ENCODE measurements around the gene C22orf15.
"Not testable (repeated sequence)": the region's sequence is repeated elsewhere in the genome, so short reads cannot be mapped to it uniquely, and the experiment has no call there.

The C22orf15 gene, protein sequence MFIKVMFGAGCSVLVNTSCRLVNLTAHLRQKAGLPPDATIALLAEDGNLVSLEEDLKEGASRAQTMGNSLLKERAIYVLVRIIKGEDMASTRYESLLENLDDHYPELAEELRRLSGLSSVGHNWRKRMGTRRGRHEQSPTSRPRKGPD

DNA sequence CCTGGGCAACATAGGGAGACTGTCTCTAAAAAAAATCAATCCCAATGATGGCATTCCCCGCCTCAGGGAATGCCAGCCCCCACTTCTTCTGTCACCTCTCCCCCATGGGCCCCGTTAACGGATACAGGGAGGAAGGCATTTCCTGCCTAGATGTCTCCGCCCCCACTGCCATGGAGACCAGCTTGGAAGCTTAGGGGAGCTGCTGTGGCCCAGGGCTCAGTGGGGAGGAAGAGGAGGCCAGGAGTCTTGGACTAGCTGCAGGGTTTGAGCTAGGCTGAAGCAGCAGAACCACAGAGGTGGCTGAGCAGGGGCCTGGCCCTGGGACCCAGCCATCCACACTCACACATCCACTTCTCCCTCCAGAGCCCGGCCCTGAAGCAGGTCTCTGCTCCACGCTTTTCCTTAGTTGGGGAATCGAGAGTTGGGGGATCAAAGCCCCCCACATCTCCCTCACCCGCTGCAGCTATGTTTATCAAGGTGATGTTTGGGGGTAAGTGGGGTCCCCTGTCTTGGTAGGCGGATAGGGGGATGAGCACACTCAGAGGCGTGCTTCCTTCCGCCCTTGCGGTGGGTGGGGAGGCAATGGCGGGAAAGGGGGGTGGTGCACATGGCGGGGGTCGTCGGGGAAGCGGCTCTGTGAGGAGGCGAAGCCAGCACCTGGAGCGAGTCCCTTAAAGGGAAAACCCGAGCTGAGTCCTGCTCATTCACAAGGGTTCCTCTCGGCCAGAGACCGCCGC, at the start of gene C22orf15:
TSS of gene C22orf15 (plus strand) at position 149 of the 737 bp plus-strand sequence. CDS start at position 466, 317 bp downstream.
- DNase-seq: no peak

DNA sequence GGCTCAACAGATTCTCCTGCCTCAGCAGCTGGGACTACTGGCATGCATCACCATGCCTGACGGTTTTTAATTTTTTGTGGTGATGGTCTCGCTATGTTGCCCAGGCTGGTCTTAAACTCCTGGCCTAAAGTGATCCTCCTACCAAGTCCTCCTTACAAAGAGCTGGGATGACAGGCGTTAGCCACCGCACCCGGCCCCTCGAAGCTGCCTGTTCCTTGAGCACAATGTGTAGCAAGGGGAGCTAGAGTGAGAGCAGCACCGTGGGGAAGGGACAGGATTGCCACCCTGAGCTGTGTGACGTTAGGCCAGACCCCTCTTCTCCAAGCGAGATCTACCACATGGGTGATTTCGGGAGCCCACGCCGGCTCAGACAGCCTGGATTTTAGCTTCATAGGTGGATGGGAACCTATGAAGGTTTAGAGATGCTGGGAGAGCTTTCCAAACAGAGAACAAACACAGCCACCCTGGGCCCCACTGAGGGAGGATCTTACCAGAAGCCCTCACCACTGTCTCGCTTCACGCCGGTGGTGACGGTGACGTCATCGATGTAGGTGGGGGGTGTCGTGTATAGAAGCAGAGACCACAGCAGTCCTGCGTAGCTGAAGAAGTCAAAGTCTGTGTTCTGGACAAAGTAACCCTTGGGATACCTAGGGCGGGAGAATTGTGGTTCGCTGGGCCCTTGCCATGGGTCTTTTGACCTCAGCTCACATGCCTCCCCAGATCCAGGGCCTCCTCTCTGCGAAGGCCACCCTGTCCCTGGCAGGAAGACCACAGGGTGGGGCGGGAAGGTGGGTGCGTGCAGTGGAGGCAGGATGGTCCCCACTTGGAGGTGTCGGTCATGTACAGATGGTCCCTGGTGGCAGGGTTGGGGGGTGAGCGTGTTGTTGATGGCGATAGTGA, 48.8 kb upstream of the C22orf15 start:
- no peak for DNase-seq

DNA sequence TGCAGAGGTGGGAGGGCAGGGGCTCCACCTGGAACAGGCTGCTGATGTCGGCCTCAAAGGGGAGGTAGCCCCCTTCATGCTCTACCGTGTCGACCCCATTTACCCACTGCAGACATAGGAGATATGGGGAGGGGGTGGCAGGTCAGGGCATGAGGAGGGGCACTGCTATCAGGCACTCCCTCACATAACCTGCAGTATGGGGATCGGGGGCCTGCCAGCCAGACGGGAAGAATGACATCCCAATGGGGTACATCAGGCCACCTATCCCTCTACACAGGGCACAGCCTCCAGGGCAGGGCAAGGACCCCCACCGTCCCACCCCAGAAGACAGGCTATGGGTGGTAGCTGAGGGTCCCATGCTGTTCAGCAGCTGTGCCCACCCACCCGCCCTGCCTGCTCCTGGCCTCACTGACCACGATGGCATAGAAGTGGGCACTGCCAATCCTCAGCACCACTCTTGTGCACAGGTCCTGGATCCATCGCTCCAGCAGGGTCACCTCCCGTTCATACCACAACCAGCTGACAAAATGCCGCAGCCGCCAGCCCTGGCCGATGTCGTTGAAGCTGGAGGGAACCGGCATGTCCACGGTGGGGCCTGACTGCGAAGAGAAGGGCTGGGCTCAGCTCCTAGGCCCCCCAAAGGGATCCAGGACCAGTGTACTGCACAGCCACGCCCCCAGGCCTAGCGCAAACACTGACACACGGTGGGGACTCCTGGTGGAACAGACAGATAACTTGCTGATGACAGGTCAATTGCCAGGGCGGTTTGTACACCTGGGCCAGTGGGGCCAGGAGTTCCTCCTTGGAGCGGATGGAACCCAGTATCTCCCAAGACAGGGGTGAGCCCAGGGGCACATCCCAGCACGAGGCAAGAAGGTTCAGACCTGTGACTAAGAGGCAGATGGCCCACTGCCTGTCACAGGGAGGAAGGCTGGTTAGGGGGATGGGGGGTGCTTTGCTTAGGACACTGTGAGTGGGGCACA, 47.9 kb upstream of the C22orf15 start:
- no peak for DNase-seq

DNA sequence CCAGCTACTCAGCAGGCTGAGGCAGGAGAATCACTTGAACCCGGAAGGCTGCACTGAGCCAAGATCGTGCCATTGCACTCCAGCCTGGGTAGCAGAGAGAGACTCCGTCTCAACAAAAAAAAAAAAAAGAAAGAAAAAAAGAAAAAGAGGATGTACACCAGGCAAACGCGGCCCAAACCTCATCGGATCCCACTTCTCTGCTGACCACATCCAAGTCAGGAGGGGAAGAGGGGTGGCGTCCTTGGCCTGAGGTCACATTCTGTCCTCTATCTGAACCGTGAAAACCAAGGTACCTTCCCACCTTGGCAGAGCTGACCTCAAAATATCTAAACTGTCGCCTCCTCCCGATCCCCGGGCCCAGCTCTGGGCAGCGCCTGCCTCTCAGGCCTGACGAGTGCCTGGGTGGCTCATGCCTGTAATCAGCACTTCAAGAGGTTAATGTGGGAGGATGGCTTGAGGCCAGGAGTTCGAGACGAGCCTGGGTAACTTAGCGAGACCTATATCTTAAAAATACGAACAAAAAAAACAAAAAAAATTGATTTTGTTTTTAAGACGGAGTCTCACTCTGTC, 46.9 kb upstream of the C22orf15 start:
- DNase-seq: no peak

DNA sequence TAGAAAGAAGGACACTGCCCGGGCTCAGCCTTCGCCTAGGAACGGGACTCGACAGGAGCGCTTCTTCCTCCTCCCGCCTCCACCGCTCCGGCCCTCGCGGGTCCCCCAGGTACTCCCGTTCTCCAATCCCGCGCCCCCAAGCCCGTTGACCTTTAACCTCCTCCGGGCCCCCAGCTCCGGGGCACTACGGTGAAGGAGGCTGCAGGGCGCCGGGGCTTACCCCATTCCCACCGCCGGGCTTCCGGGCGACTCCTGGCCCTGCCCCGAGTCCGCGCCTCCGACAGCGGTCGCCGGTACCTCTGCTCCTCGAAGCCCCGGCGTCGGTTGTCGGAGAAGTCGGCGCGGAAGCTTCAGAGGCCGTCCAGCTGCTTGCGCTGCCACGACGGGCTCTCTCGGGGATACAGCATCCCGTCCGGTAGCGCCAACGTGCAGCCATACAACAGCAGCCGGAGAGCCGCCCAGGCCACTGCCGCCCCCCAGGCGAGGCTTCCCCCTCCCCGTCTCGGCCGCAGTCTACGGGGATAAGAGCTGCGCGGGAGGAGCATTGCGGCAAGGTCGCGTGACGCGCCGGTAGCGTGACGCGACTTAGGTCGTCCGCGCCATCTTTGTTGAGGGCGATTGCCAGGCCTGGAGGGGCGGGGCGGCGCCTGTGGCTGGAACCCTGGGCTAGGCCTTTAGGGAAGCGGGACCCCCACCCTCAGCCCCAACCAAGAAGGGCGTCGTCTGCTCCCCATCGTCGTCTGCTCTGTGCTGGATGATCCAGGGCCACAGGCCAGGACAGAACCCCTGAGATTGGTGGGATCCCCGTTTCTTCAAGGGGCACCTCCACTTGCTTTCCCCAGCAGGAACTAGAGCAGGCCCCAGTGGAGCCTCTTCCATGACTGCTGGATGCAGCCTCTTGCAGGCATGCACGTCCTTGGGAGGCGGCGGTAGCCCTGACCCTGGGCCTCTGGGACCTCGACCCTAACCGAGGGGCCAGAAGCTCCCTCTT, 45.7 kb upstream of the C22orf15 start:
- no peak for DNase-seq

DNA sequence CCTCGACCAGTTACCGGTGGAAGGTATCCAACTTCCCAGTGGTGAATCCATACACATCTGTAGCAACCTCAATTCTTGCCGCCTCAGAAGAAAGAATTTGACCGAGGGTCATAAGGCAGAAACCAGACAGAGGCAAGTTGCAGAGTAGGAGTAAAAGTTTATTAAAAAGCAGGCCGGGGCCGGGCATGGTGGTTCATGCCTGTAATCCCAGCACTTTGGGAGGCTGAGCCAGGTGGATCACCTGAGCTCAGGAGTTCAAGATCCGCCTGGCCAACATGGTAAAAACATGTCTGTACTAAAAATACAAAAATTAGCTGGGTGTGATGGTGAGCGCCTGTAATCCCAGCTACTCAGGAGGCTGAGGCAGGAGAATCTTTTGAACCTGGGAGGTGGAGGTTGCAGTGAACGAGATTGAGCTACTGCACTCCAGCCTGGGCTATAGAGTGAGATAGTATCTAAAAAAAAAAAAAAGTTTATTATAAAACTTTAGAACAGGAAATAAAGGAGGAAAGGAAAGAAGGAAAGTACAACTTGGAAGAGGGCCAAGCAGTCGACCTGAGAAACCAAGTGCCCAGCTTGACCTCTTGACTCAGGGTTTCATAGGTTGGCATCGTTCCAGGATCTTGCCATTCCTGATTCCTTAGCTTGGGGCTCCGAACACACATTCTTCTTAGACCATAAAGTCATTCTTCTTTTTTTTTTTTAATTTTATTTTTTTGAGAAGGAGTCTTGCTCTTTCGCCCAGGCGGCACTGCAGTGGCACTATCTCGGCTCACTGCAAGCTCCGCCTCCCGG, 44.2 kb upstream of the C22orf15 start:
- no peak for DNase-seq

DNA sequence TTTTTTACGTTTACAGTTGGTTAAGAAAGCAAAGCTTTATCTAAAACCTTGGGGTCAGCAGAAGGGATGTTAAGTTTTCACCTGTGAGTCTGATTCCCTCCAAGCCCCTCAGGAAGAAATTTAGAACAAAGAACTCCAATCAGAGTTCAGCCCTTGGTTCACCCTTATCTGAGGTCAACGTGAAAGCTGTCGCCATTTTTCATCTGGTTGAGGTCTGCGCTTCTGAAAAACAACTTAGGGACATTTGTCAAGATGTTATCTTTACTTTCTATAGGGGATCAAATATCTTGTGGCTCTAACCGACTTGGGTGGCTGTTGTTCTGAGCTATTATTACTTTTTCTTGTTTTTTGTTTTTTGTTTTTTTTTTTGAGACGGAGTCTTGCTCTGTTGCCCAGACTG, 41.9 kb upstream of the C22orf15 start:
- no peak for DNase-seq

DNA sequence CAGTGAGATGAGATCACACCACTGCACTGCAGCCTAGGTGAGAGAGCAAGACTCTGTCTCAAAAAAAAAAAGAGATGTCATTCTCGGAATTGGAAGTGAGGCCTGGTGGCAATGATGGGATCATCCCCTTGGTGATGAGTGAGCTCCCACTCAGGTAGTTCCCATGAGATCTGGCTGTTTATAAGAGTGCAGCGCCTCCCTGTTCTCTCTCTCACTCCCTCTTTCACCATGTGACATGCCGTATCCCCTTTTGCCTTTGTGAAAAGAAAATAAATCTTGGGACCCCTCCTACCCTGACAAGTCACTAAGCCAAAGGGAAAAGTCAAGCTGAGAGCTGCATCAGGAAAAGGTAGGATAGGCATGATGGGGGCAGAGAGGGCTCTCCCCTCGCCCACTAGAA, 40.6 kb upstream of the C22orf15 start:
- DNase-seq: no peak

DNA sequence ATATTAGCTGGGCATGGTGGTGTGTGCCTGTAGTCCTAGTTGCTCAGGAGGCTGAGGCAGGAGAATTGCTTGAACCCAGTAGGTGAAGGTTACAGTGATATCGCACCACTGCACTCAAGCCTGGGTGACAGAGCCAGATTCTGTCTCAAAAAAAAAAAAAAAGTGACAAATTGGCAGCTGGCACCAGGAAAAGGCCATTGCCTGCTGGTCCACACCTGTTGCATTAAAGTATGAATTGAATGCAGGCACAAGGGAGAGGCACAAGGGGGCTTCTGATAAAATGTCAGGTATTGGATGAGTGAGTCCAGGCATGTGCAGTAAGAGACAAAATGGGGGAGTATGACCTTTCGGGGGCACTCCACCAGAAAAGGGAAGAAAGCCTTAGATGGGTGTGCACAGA, 40.1 kb upstream of the C22orf15 start:
- no peak for DNase-seq

DNA sequence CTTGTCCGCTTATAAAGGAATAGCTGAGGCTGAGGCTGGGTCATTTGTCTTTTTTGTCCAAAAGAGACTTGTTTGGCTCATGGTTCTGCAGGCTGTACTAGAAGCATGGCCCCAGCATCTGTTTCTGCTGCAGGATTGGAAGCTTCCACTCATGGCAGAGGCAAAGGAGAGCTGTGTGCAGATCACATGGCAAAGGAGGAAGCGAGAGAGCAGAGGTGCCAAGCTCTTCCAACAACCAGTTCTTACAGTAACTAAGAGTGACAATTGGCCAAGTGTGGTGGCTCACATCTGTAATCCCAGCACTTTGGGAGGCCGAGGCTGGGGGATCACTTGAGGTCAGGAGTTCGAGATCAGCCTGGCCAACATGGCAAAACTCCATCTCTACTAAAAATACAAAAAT, 34.7 kb upstream of the C22orf15 start:
- DNase-seq: not testable (repeated sequence)

DNA sequence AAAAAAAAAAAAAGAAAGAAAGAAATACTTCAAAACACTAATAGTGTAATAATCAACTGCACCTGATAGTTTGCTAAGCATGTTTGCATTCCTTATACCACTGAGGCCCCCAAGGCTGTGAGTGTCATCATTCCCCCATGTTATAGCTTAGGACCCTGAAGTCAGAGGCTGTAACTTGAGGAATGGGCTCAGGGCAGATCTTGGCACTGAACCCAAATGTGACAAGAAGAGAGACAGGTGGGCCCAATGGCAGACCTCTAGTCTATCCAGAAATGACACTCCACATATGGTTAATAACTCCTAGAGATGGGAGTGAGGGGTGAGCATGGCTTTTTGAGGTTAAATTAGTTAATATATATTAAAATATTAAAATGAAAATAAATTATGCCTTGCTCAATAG, 25.1 kb upstream of the C22orf15 start:
- DNase-seq: no peak

DNA sequence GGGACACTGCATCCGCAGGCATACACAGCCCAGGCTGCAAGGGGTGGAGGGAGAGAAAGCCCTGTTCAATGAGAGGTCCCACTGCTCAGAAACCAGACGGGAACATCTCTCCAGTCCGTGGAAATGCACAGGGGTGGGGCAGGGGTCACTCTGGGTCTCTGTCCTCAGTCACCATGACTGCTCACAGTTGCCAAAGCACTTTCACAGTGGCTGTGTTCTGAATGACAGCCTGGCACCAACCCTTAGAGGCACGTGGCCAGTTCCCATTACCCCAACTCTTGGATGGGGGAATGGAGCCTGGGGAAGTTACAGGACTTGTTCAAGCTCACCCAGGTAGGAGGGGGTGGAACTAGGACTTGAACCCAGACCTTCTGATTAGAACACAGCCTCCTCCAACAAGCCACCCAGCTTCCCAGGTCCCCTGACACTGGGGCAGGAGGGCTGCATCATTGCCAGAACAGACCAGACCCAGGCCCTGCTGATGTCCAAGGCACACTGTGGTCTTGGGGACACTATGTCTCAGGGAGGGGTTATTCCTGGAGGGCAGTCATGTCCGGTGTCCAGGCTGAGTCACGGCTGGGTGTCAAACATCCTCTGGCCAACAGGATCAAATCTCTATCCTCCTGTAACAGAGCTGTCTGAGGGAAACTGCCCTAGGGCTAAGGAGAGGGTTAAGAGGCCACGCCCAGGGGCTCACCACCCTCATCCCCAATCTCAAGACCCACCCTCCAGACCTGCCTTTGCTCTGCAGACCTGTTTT, 20.1 kb upstream of the C22orf15 start:
- DNase-seq: no peak

DNA sequence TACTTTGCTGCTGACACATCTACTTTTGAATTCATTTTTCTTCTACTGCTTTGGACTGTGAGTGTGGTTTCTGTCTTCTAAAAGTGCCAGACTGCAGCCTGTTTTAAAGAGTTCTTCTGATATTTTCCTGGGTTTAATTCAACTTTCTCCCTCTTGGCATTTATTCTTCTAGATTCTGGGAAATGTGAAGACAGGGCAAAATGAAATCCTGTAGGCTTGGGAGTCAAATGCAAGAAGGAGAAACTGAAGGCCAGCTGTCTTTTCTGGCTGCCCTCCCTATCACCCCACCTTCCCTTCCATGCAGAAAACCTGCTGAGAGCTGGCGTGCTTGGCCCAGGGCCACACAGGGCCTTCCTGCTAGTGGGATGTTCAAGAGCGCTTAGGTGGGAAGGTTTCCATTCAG, 19.5 kb upstream of the C22orf15 start:
- DNase-seq: no peak

DNA sequence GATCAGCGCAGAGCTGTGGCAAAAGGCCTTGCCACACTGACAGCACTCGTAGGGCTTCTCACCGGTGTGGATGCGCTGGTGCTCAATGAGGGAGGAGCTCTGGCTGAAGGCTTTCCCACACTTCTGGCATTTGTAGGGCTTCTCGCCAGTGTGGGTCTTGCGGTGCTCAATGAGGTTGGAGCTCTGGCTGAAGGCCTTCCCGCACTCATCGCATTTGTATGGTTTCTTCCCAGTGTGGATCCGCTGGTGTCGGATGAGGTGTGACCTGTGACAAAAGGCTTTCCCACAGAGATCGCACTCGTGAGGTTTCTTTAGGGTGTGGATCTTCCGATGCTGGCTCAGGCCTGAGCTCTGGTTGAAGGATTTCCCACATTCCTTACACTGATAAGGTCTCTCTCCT, 18.8 kb upstream of the C22orf15 start:
- DNase-seq: no peak

DNA sequence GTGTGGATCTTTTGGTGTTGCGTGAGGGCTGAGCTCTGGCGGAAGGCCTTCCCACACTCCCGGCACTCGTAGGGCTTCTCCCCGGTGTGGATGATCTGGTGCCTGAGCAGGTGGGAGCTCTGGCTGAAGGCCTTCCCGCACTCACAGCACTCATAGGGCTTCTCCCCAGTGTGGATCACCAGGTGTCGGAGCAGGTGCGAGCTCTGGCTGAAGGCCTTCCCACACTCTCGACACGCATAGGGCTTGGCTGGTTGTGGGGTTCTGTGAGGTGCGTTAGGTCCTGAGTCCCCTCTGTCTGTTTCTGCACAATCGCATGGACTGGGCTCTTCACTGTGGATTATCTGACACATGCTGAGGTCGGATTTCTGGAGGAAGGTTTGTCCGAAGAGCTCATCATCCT, 18.3 kb upstream of the C22orf15 start:
- DNase-seq: no peak

DNA sequence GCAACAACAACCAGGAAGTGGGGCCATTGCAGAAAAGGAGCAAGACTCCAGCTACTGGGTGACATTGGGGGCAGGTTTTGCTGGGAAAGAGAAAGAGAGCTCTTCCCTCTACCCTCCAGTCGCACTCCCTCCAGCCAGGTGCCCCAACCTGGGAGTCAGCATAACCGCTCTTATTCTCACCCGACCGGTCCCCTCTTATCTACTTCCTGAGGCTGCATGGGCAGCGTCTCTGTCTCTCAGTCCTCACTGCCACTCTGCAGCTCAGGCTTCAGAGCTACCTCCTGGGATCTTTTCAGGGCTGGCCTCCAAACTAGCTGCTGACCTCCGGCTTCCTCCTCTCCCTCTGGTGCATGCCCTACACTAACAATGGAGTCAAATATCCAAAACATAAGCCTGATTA, 17.0 kb upstream of the C22orf15 start:
- no peak for DNase-seq

DNA sequence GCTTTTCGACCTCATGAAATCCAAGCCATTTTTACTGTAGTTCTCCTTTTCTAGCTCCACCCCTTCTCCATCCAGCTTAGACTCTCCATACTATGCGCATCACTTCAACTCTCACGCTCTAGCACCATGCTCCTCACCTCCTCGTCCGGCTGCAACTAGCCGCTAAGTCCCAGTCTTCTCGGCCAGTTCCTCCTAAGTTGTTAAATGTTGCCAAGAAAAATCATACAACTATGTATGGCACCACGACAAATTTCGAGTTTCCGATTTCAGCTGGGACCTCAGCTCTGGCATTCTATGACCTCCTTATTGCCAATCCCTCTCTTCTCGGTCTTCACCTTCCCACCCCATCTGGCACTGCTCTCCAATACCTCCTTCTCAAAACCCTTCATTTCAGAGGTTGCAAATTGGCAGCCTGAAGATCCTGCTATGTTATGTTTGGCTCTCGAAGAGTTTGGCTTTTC, 12.9 kb upstream of the C22orf15 start:
- DNase-seq: no peak

DNA sequence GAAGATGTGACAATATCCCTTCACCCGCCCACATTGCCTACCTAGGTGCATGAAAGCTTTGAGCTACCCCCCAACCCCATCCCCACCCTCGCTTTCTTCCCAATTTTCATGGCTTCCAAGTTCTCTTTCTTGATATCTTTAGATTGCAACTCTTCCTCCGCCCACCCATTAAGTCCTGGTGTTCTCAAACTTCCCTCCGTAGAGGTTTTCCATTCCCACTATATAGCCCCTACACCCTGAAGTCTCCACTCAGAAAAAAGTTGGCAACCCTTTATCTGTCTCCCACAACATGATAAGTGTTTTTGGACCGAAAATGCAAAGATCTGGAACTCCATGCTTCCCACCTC, 12.4 kb upstream of the C22orf15 start:
- DNase-seq: no peak

DNA sequence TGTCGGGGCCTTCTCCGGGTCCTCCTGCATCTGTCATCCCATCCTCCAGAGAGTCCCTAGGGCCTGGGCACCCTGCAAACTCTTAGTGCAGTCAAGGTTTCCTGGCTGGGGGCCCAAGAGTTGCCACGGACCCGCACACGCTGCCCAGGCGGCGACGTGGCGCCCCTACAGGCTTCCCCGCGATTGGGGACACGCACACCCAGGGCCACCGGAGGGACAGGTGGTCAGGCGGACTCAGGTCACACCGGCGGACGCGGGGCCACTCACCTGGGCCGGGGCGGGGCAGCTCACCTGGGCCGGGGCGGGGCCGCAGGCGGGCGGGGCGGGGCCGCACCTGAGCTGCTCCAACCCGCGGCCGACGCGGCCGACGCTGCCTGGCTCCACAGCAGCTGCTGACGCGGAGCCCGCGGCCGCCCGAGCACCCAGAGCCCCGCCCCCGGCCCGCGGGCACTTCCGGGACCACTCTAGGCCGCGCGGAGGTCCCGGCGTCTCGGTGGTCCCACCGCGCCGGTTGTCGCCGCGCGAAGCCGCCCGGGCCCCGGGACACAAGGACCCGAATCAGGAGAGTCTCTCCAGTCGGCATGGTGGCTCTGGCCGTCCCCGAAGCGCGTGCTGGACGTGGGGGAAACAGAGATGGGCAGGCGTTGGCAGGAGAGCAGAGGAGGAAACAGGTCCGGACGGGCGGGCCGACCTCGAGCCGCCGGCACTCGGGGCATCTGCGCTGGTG, 11.9 kb upstream of the C22orf15 start, which contains the start of gene ZNF70:
TSS of gene ZNF70 (minus strand) at position 399 of the 727 bp plus-strand sequence. CDS start 5,972 bp downstream, outside the sequence.
- DNase-seq: no peak

All from NCI-H187 treated with DMSO at 0.1 percent for 48 hours (cell line).